ENCODE results near the gene CACNA1H. TPM values are rescaled to one million over a fixed set of nuclear protein-coding genes. Genes with fewer than 3 reads are reported as not detected.
"Not testable (repeated sequence)": the region's sequence is repeated elsewhere in the genome, so short reads cannot be mapped to it uniquely, and the experiment has no call there.

Gene CACNA1H
- total RNA-seq, 3 donors from 2014 or later (not counting 1 experiment from before 2014, with no cell fraction given): 1.1 to 1.5 (median 1.3) TPM

DNA sequence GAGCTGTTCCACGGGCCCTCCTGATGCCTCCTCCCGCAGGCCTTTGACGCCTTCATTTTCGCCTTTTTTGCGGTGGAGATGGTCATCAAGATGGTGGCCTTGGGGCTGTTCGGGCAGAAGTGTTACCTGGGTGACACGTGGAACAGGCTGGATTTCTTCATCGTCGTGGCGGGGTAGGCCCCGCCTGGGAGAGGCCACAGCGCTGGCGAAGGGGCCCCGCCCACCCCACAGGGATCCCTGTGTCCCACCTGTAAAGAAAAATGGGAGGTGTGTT lies 42.4 kb downstream of the CACNA1H start:
- Mint-ChIP-seq H3K4me3 (no peak overlapping the region), H3K4me1 (no peaks in the 10 kb centered on the region), H3K27ac (no peak overlapping the region), H3K36me3 (no peaks in the 10 kb centered on the region), H3K27me3 (ENCODE audit: low read depth in 2 of 2) (peaks cover 0 to 3% of the 10 kb centered on the region in 2 donors), H3K9me3 (peaks cover 0 to 2% of the 10 kb centered on the region in 2 donors)
- no peaks in the 10 kb centered on the region for H3K36me3 ChIP-seq (ENCODE audit: control insufficient read depth, insufficient read depth, low read length)
- H3K27ac ChIP-seq (ENCODE audit: low read length): no peak overlapping the region
- ATAC-seq (no peak), DNase-seq (no peak)
- intact Hi-C loops (cut with micrococcal nuclease): no loop called here
- H3K4me1 ChIP-seq (ENCODE audit: control insufficient read depth, insufficient read depth, low read length): no peaks in the 10 kb centered on the region
- TF ChIP-seq, protein P1, sequence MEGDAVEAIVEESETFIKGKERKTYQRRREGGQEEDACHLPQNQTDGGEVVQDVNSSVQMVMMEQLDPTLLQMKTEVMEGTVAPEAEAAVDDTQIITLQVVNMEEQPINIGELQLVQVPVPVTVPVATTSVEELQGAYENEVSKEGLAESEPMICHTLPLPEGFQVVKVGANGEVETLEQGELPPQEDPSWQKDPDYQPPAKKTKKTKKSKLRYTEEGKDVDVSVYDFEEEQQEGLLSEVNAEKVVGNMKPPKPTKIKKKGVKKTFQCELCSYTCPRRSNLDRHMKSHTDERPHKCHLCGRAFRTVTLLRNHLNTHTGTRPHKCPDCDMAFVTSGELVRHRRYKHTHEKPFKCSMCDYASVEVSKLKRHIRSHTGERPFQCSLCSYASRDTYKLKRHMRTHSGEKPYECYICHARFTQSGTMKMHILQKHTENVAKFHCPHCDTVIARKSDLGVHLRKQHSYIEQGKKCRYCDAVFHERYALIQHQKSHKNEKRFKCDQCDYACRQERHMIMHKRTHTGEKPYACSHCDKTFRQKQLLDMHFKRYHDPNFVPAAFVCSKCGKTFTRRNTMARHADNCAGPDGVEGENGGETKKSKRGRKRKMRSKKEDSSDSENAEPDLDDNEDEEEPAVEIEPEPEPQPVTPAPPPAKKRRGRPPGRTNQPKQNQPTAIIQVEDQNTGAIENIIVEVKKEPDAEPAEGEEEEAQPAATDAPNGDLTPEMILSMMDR (IDR thresholded peaks at IDR 0.05): no peak
- no peaks in the 10 kb centered on the region for H3K27me3 ChIP-seq (ENCODE audit: control insufficient read depth, insufficient read depth, low read length)
- whole genome bisulfite sequencing (ENCODE audit: insufficient coverage): 77% methylated on average over 14 of the region's 14 CpGs
- H3K9me3 ChIP-seq (ENCODE audit: control insufficient read depth, insufficient read depth, low read length): no peaks in the 10 kb centered on the region
- no peak overlapping the region for H3K4me3 ChIP-seq (ENCODE audit: low read length)

DNA sequence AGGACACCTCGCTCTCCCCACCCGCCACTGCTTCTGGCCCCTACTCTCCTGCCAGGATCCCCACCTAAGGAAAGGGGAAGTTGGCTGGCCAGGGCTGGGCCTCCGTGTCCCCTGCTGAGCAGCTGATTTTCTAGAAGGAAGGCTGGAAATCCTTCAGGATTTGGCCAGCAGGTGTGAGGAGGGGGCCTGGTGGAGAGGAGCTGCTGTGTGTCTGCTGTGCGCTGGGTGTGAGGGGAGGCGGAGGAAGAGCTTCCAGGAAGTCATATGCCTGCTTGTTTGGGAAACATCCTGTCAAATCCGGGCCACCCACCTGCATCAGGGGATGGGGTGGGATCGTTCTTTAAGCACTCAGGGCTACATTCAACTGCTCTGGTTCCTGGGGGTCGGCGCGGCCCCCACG lies 43.6 kb downstream of the CACNA1H start:
- H3K4me1 Mint-ChIP-seq: no peaks in the 10 kb centered on the region
- H3K36me3 Mint-ChIP-seq: no peaks in the 10 kb centered on the region
- ATAC-seq: no peak
- no peak overlapping the region for H3K27ac Mint-ChIP-seq
- Histone ChIP-seq H3K9me3 (ENCODE audit: control insufficient read depth, insufficient read depth, low read length) (no peaks in the 10 kb centered on the region), H3K4me1 (ENCODE audit: control insufficient read depth, insufficient read depth, low read length) (no peaks in the 10 kb centered on the region), H3K4me3 (ENCODE audit: low read length) (no peak overlapping the region), H3K27me3 (ENCODE audit: control insufficient read depth, insufficient read depth, low read length) (no peaks in the 10 kb centered on the region), H3K36me3 (ENCODE audit: control insufficient read depth, insufficient read depth, low read length) (no peaks in the 10 kb centered on the region), H3K27ac (ENCODE audit: low read length) (no peak overlapping the region)
- no peak overlapping the region for H3K4me3 Mint-ChIP-seq
- TF ChIP-seq, protein P1 (IDR thresholded peaks at IDR 0.05): no peak
- H3K27me3 Mint-ChIP-seq (ENCODE audit: low read depth in 2 of 2): peaks cover 0 to 3% of the 10 kb centered on the region in 2 donors
- 45% methylated on average over 11 of the region's 11 CpGs for WGBS (ENCODE audit: insufficient coverage)
- intact Hi-C loops (cut with micrococcal nuclease): no loop called here
- H3K9me3 Mint-ChIP-seq: peaks cover 0 to 2% of the 10 kb centered on the region in 2 donors
- no peak for DNase-seq

DNA sequence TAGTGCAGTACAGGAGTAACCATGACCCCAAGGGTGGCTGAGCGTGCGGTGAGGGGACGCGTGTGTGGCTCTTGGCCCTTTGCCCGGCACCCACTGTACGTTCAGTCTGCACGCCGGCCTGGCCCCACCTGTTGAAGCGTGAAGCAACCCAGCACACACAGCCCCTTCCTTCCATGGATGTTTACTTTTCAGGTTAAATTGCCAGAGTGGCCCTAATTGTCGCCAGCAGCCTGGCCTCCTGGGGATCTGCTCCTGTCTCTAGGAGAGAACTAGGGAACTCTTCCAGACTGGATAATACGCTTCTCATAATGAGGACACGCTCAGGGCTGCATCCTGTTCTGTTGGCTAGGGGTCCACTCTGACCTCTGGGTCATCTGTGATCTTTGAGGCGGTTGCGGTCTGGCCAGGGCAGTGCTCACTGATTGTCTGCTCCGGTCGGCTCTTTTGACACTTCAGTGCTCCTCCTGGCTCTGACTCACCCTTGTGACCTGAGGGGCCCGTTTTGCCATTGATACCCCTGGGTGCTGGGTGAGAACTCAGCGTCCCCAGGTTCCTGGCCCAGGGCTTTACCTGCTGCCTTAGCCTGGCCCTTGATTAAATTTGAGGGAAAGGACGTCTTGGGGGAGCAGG lies 44.4 kb downstream of the CACNA1H start:
- DNase-seq (no peak), ATAC-seq (no peak)
- peaks cover 0 to 2% of the 10 kb centered on the region in 2 donors for H3K9me3 Mint-ChIP-seq
- intact Hi-C loops (cut with micrococcal nuclease): no loop called here
- no peak overlapping the region for H3K4me3 Mint-ChIP-seq
- no peaks in the 10 kb centered on the region for H3K4me1 ChIP-seq (ENCODE audit: control insufficient read depth, insufficient read depth, low read length)
- H3K27me3 Mint-ChIP-seq (ENCODE audit: low read depth in 2 of 2): peaks cover 0 to 3% of the 10 kb centered on the region in 2 donors
- no peaks in the 10 kb centered on the region for H3K36me3 ChIP-seq (ENCODE audit: control insufficient read depth, insufficient read depth, low read length)
- H3K36me3 Mint-ChIP-seq: no peaks in the 10 kb centered on the region
- TF ChIP-seq, protein P1 (IDR thresholded peaks at IDR 0.05): no peak
- H3K27ac Mint-ChIP-seq: no peak overlapping the region
- H3K4me3 ChIP-seq (ENCODE audit: low read length): no peak overlapping the region
- WGBS (ENCODE audit: insufficient coverage): 79% methylated on average over 19 of the region's 19 CpGs
- H3K9me3 ChIP-seq (ENCODE audit: control insufficient read depth, insufficient read depth, low read length): no peaks in the 10 kb centered on the region
- no peaks in the 10 kb centered on the region for H3K27me3 ChIP-seq (ENCODE audit: control insufficient read depth, insufficient read depth, low read length)
- H3K27ac ChIP-seq (ENCODE audit: low read length): no peak overlapping the region
- H3K4me1 Mint-ChIP-seq: no peaks in the 10 kb centered on the region

DNA sequence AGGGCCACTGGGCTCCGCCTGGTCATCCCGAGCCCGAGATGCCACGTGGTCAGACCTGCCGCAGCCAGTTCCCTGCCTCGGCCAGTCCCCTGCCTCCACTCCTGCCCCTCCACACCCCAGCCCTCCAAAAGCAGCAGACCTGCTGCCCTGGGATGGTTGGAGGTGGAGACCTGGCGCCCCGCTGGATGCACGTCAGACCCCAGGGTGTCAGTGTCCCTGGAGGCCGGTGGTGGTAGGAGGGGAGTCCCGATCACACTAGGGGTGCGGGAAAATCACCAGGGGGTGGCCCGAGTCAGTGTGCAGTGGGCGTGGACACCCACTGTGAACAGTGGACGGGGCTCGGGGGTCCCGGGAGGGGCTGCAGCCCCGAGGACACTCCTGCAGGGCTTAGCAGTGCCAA lies 45.3 kb downstream of the CACNA1H start:
- TF ChIP-seq, protein P1 (IDR thresholded peaks at IDR 0.05): no peak
- Mint-ChIP-seq H3K4me1 (no peaks in the 10 kb centered on the region), H3K9me3 (peaks cover 0 to 2% of the 10 kb centered on the region in 2 donors), H3K27ac (no peak overlapping the region), H3K4me3 (no peak overlapping the region), H3K27me3 (ENCODE audit: low read depth in 2 of 2) (no peaks in the 10 kb centered on the region), H3K36me3 (no peaks in the 10 kb centered on the region)
- no peaks in the 10 kb centered on the region for H3K36me3 ChIP-seq (ENCODE audit: control insufficient read depth, insufficient read depth, low read length)
- H3K4me3 ChIP-seq (ENCODE audit: low read length): no peak overlapping the region
- no peak for DNase-seq
- no peaks in the 10 kb centered on the region for H3K9me3 ChIP-seq (ENCODE audit: control insufficient read depth, insufficient read depth, low read length)
- no peaks in the 10 kb centered on the region for H3K27me3 ChIP-seq (ENCODE audit: control insufficient read depth, insufficient read depth, low read length)
- no peak for ATAC-seq
- intact Hi-C loops (cut with micrococcal nuclease): no loop called here
- 91% methylated on average over 18 of the region's 18 CpGs for WGBS (ENCODE audit: insufficient coverage)
- H3K27ac ChIP-seq (ENCODE audit: low read length): no peak overlapping the region
- H3K4me1 ChIP-seq (ENCODE audit: control insufficient read depth, insufficient read depth, low read length): no peaks in the 10 kb centered on the region

DNA sequence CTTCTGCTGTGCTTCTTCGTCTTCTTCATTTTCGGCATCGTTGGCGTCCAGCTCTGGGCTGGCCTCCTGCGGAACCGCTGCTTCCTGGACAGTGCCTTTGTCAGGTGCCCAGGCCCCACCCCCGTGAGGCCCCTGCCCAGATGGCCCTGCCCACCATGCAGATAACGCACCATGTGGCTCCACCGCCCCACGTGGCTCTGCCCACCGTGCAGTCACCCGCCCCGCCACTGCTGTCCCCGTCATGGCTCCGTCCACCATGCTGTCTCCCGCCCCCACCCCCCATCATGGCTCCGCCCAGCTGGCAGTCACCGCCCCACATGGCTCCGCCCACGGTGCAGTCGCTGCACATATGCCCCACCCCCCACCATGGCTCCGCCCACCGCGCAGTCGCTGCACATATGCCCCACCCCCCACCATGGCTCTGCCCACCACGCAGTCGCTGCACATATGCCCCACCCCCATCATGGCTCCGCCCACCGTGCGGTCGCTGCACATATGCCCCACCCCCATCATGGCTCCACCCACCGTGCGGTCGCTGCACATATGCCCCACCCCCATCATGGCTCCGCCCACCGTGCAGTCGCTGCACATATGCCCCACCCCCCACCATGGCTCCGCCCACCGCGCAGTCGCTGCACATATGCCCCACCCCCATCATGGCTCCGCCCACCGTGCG lies 45.9 kb downstream of the CACNA1H start:
- peak in 1 of 2 donors; percentile 28 for DNase-seq
- intact Hi-C loops (cut with micrococcal nuclease); H3K27me3 ChIP-seq (ENCODE audit: control insufficient read depth, insufficient read depth, low read length); H3K4me3 Mint-ChIP-seq; H3K27me3 Mint-ChIP-seq (ENCODE audit: low read depth in 2 of 2); H3K27ac Mint-ChIP-seq; H3K9me3 ChIP-seq (ENCODE audit: control insufficient read depth, insufficient read depth, low read length); H3K9me3 Mint-ChIP-seq; H3K27ac ChIP-seq (ENCODE audit: low read length); H3K4me3 ChIP-seq (ENCODE audit: low read length); H3K4me1 ChIP-seq (ENCODE audit: control insufficient read depth, insufficient read depth, low read length); H3K36me3 ChIP-seq (ENCODE audit: control insufficient read depth, insufficient read depth, low read length); H3K36me3 Mint-ChIP-seq; ATAC-seq; H3K4me1 Mint-ChIP-seq: not testable (repeated sequence)
- 93% methylated on average over 33 of the region's 44 CpGs for WGBS (ENCODE audit: insufficient coverage)

All from natural killer cell (primary cell).